Psoas muscle (tissue), 8 donors: Measurements from ENCODE around the gene BAIAP2. TPM values are rescaled to one million over a fixed set of nuclear protein-coding genes. Genes with fewer than 3 reads are reported as not detected.

Source experiments
- ATAC-seq, 4 donors: fragments of 200-7000 bp; cut with Tn5 transposase; one replicate each; pipeline ENCODE4 v1.9.1; 2020; ENCODE audit warnings: moderate library complexity in 3 of 4, mild to moderate bottlenecking in 2 of 4
- DNase-seq, 2 donors: peaks; one replicate each; pipeline ENCODE4 v3.0.0-alpha.2; 2020
- H3K27ac ChIP-seq: fragments of 200-600 bp; one replicate; pipeline ENCODE4 v1.8.0; 2022
- H3K27me3 ChIP-seq, 3 donors: fragments of 200-600 bp in 1 of 3; one replicate each; pipeline versions ENCODE4 v1.6.1 to v1.8.0; 2013 to 2022; ENCODE audit warnings: low read length in 2 of 3, mild to moderate bottlenecking in 2 of 3, moderate library complexity in 1 of 3; ENCODE audit not compliant: insufficient read depth in 3 of 3
- H3K36me3 ChIP-seq, 2 donors: fragments of 200-600 bp in 1 of 2; one replicate each; pipeline versions ENCODE4 v1.6.1 to v1.8.0; 2013 to 2022; ENCODE audit warnings: low read depth in 1 of 2, mild to moderate bottlenecking in 1 of 2, moderate library complexity in 1 of 2; ENCODE audit not compliant: insufficient read depth in 1 of 2
- H3K4me1 ChIP-seq: fragments of 200-600 bp; one replicate; pipeline ENCODE4 v1.8.0; 2022
- H3K4me3 ChIP-seq: fragments of 200-600 bp; one replicate; pipeline ENCODE4 v1.8.0; 2022; ENCODE audit warnings: mild to moderate bottlenecking
- H3K9me3 ChIP-seq: fragments of 200-600 bp; one replicate; pipeline ENCODE4 v1.8.0; 2022
- CTCF ChIP-seq: fragments of 200-600 bp; IDR thresholded peaks from one replicate; pipeline ENCODE4 v1.8.0; 2022; ENCODE audit warnings: antibody characterized with exemption
- WGBS, 3 donors: extraction: QIAGEN DNeasy Blood & Tissue Kit; methylation state at CpG; one replicate each; pipeline versions ENCODE4 v1.1.6 to v1.1.7; 2013; 5-methylcytosine and 5-hydroxymethylcytosine counted together
- intact Hi-C, 2 donors: fragments of 100-400 bp; cut with DNase I; formaldehyde crosslinking; loops; one replicate each; pipeline versions ENCODE4 v1.11.0 to v1.14.2; 2022
- polyA plus RNA-seq, 3 donors: library from polyadenylated mRNA; stranded (reverse); fragments of 200-250 nt; gene quantifications; one replicate each; pipeline ENCODE4 v1.2.3, GENCODE V29; 2013
- total RNA-seq, 4 donors: library from RNA; stranded (reverse); fragmentation: NEBNext Ultra II Directional in 2 of 4; extraction: Animal tissue kit (Norgen Biotek cat#: 25700) in 2 of 4; gene quantifications; one replicate each; pipeline versions ENCODE4 v1.2.1 to v1.2.4, GENCODE V29; 2021 to 2023
- donor health status: healthy with polysubstance abuse.
- donor health status: DM: no; HTN: no; CAD: no; lungs with moderate emphysema.
- donor health status: Bipolar disorder and iron deficiency.
- donor health status: healthy.
- donor health status: DM: yes; HTN: yes; CAD: no.
- donor health status: DM: no; HTN: no; CAD: no.
- donor health status: DM: no; HTN: no; CAD: no.
- donor health status: DM: yes; HTN: yes; CAD: no.

Gene BAIAP2
- total and polyA plus RNA-seq, 7 donors, result 3.9 to 28.9 (median 8.6) TPM

GRCh38 chr17:81069135-81069645 is 34.2 kb downstream of the BAIAP2 start:
- no peak for TF ChIP-seq CTCF
- Histone ChIP-seq H3K36me3 (no peaks in the 10 kb centered on the region), H3K9me3 (no peaks in the 10 kb centered on the region), H3K27me3 (peaks cover 0 to 19% (median 0%) of the 10 kb centered on the region in 3 donors), H3K4me3 (no peak overlapping the region), H3K4me1 (peaks cover 5% of the 10 kb centered on the region), H3K27ac (no peak overlapping the region)
- 32 to 40% (median 37%) methylated on average over 13 to 23 of the region's 23 CpGs for WGBS, 3 donors
- DNase-seq (peak in 1 of 2 donors; percentile 77), ATAC-seq (peak; percentile 44 to 88 (median 73))
- intact Hi-C loops, result no loop called here

- no peaks in the 10 kb centered on the region for H3K9me3 ChIP-seq
- intact Hi-C loops, result no loop called here
- DNase-seq, result no peak
- ATAC-seq, result no peak
- 89 to 91% (median 91%) methylated on average over 21 to 25 of the region's 25 CpGs for WGBS, 3 donors
- no peak overlapping the region for H3K27ac ChIP-seq
- no peaks in the 10 kb centered on the region for H3K4me1 ChIP-seq
- no peak for TF ChIP-seq CTCF
- H3K27me3 ChIP-seq, result peaks cover 0 to 19% (median 0%) of the 10 kb centered on the region in 3 donors
- H3K4me3 ChIP-seq, result no peak overlapping the region
- no peaks in the 10 kb centered on the region for H3K36me3 ChIP-seq
Observed at GRCh38 chr17:81070541-81071246, 35.7 kb downstream of the BAIAP2 start.

GRCh38 chr17:81071761-81072741 is 37.1 kb downstream of the BAIAP2 start:
- DNase-seq (no peak), ATAC-seq (no peak)
- WGBS, 3 donors, result 80 to 84% (median 83%) methylated on average over 37 to 39 of the region's 39 CpGs
- Histone ChIP-seq H3K4me1 (no peaks in the 10 kb centered on the region), H3K9me3 (no peaks in the 10 kb centered on the region), H3K36me3 (no peaks in the 10 kb centered on the region), H3K27me3 (peaks cover 0 to 19% (median 0%) of the 10 kb centered on the region in 3 donors), H3K27ac (no peak overlapping the region), H3K4me3 (no peak overlapping the region)
- TF ChIP-seq CTCF, result no peak
- intact Hi-C loops, result no loop called here

- no peak for TF ChIP-seq CTCF
- intact Hi-C loops, result no loop called here
- ATAC-seq (no peak), DNase-seq (no peak)
- Histone ChIP-seq H3K36me3 (no peaks in the 10 kb centered on the region), H3K4me3 (no peak overlapping the region), H3K4me1 (no peaks in the 10 kb centered on the region), H3K27me3 (no peaks in the 10 kb centered on the region), H3K9me3 (no peaks in the 10 kb centered on the region), H3K27ac (no peak overlapping the region)
- 91 to 92% (median 92%) methylated on average over 42 of the region's 42 CpGs for WGBS, 3 donors
Observed at GRCh38 chr17:81073967-81074839, 39.3 kb downstream of the BAIAP2 start.
